Embryonic facial prominence (tissue), 1 donor: ENCODE measurements around the gene STK32B.
"Not testable (repeated sequence)": the region's sequence is repeated elsewhere in the genome, so short reads cannot be mapped to it uniquely, and the experiment has no call there.

Experiments used
- DNase-seq: peaks from one replicate; pipeline ENCODE4 v3.0.0-alpha.2; 2016; ENCODE audit errors: extremely low spot score

Gene STK32B

GRCh38 chr4:5260121-5260520 lies 208.8 kb downstream of the STK32B start:
- no peak for DNase-seq

GRCh38 chr4:5261866-5262265 lies 210.6 kb downstream of the STK32B start:
- no peak for DNase-seq

- no peak for DNase-seq
These were observed 215.7 kb downstream of the STK32B start for GRCh38 chr4:5266991-5267390.

GRCh38 chr4:5267408-5267807 lies 216.1 kb downstream of the STK32B start:
- DNase-seq = no peak

GRCh38 chr4:5276475-5277075 lies 225.3 kb downstream of the STK32B start:
- no peak for DNase-seq

GRCh38 chr4:5277079-5277478 lies 225.8 kb downstream of the STK32B start:
- DNase-seq = no peak

GRCh38 chr4:5278213-5278612 lies 226.9 kb downstream of the STK32B start:
- DNase-seq = no peak

GRCh38 chr4:5280069-5280468 lies 228.8 kb downstream of the STK32B start:
- not testable (repeated sequence) for DNase-seq

GRCh38 chr4:5280828-5281227 lies 229.5 kb downstream of the STK32B start:
- DNase-seq = no peak

GRCh38 chr4:5283837-5284236 lies 232.6 kb downstream of the STK32B start:
- no peak for DNase-seq

GRCh38 chr4:5284517-5284916 lies 233.2 kb downstream of the STK32B start:
- DNase-seq = no peak

GRCh38 chr4:5292101-5292500 lies 240.8 kb downstream of the STK32B start:
- DNase-seq = no peak

- DNase-seq = not testable (repeated sequence)
These were observed 246.9 kb downstream of the STK32B start for GRCh38 chr4:5298000-5298787.

- DNase-seq = no peak
These were observed 249.0 kb downstream of the STK32B start for GRCh38 chr4:5300283-5300682.

- DNase-seq = no peak
These were observed 256.6 kb downstream of the STK32B start for GRCh38 chr4:5307928-5308327.

GRCh38 chr4:5322321-5322720 lies 271.0 kb downstream of the STK32B start:
- no peak for DNase-seq

GRCh38 chr4:5330339-5330989 lies 279.2 kb downstream of the STK32B start:
- DNase-seq = no peak

GRCh38 chr4:5337731-5338130 lies 286.5 kb downstream of the STK32B start:
- DNase-seq = no peak

- DNase-seq = no peak
These were observed 287.3 kb downstream of the STK32B start for GRCh38 chr4:5338531-5338930.

- DNase-seq = peak; percentile 16
These were observed 289.7 kb downstream of the STK32B start for GRCh38 chr4:5340991-5341451.

- DNase-seq = no peak
These were observed 290.2 kb downstream of the STK32B start for GRCh38 chr4:5341526-5341925.

GRCh38 chr4:5355846-5356245 lies 304.6 kb downstream of the STK32B start:
- no peak for DNase-seq

GRCh38 chr4:5357870-5358269 lies 306.6 kb downstream of the STK32B start:
- DNase-seq = no peak
